HG02970 (cell line): Measurements from ENCODE around the gene ERCC3.
"Not testable (repeated sequence)": the region's sequence is repeated elsewhere in the genome, so short reads cannot be mapped to it uniquely, and the experiment has no call there.

Experiments used
- ATAC-seq: cut with Tn5 transposase; IDR thresholded peaks from one replicate; pipeline ENCODE4 v1.9.1; 2021; ENCODE audit warnings: mild to moderate bottlenecking, moderate library complexity, moderate number of reproducible peaks; ENCODE audit not compliant: unreplicated experiment, low FRiP score

The ERCC3 gene

GRCh38 chr2:127227264-127227660 is 66.7 kb downstream of the ERCC3 start:
- ATAC-seq = not testable (repeated sequence)

GRCh38 chr2:127226520-127227263 is 67.3 kb downstream of the ERCC3 start:
- no peak for ATAC-seq

- ATAC-seq = no peak
These were observed 67.8 kb downstream of the ERCC3 start for GRCh38 chr2:127226132-127226519.

GRCh38 chr2:127225186-127225960 is 68.6 kb downstream of the ERCC3 start:
- no peak for ATAC-seq

- not testable (repeated sequence) for ATAC-seq
These were observed 69.8 kb downstream of the ERCC3 start for GRCh38 chr2:127224135-127224534.

GRCh38 chr2:127220768-127221527 is 73.0 kb downstream of the ERCC3 start:
- ATAC-seq = no peak

- ATAC-seq = no peak
These were observed 73.7 kb downstream of the ERCC3 start, which contains the start of gene CYP27C1 for GRCh38 chr2:127220102-127220767. CYP27C1 (minus strand) TSS chr2:127220299; CDS start chr2:127220270, 29 bp downstream.

GRCh38 chr2:127219171-127220070 is 74.5 kb downstream of the ERCC3 start:
- no peak for ATAC-seq

GRCh38 chr2:127218812-127219170 is 75.2 kb downstream of the ERCC3 start:
- ATAC-seq = no peak

GRCh38 chr2:127217470-127218325 is 76.2 kb downstream of the ERCC3 start:
- ATAC-seq = no peak

- no peak for ATAC-seq
These were observed 77.4 kb downstream of the ERCC3 start for GRCh38 chr2:127216593-127216992.

- ATAC-seq = no peak
These were observed 77.8 kb downstream of the ERCC3 start for GRCh38 chr2:127216095-127216494.

GRCh38 chr2:127214201-127214600 is 79.7 kb downstream of the ERCC3 start:
- ATAC-seq = not testable (repeated sequence)

- ATAC-seq = no peak
These were observed 85.6 kb downstream of the ERCC3 start for GRCh38 chr2:127208313-127208712.
